ENCODE results near the gene ERVMER34-1.

Gene ERVMER34-1

GRCh38 chr4:52721968-52722815, 29.0 kb downstream of the ERVMER34-1 start:
- DNase-seq (ENCODE audit: insufficient read length, low spot score) = peak; percentile 86
- FAIRE-seq = peak; percentile 44

- FAIRE-seq (no peak), DNase-seq (ENCODE audit: insufficient read length, low spot score) (no peak)
These were observed 33.1 kb downstream of the ERVMER34-1 start for GRCh38 chr4:52718123-52718522.

- DNase-seq (ENCODE audit: insufficient read length, low spot score) (no peak), FAIRE-seq (no peak)
These were observed 34.7 kb downstream of the ERVMER34-1 start for GRCh38 chr4:52716364-52717151.

DNA sequence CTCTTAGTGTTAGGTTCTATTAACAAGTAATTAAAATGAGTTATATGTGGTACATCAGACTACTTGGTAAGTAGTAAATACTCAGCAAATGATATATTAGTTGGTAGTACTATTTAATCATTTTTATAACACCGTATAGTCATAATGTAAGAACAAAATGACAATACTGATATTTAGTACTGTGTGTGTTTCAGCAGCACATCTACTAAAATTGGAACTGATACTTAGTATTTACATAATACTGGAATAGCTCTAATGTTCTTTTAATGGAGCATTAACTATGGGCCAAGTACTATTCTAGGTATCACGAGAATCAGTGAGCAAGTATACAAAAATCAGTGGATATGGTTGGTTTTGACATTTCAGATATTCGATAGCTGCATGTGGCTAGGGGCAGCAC, 35.3 kb downstream of the ERVMER34-1 start:
- DNase-seq (ENCODE audit: insufficient read length, low spot score) = no peak
- FAIRE-seq = no peak

- FAIRE-seq (no peak), DNase-seq (ENCODE audit: insufficient read length, low spot score) (no peak)
These were observed 35.8 kb downstream of the ERVMER34-1 start for GRCh38 chr4:52715255-52715897.

DNA sequence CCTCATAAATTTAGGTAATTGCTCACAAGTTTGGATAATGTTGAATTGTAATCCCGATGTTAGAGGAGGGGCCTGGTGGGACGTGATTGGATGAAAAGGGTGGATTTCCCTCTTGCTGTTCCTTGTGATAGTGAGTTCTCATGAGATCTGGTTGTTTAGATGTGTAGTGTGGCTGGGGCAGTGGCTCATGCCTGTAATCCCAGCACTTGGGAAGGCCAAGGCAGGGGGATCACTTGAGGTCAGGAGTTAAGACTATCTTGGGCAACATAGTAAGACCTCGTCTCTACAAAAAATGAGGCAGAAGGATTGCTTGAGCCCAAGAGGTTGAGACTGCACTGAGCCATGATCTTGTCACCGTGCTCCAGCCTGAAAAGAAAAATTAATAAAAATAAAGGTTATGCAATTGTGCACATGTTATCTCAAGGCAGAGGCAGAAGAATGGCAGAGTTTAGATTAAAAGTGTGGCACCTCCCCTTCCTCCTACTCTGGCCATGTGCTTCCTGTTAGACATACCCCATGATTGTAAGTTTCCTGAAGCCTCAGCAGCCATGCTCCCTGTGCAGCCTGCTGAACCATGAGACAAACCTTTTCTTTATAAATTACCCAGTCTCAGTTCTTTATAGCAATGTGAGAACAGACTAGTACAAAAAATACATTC, 36.5 kb downstream of the ERVMER34-1 start:
- FAIRE-seq (no peak), DNase-seq (ENCODE audit: insufficient read length, low spot score) (no peak)

DNA sequence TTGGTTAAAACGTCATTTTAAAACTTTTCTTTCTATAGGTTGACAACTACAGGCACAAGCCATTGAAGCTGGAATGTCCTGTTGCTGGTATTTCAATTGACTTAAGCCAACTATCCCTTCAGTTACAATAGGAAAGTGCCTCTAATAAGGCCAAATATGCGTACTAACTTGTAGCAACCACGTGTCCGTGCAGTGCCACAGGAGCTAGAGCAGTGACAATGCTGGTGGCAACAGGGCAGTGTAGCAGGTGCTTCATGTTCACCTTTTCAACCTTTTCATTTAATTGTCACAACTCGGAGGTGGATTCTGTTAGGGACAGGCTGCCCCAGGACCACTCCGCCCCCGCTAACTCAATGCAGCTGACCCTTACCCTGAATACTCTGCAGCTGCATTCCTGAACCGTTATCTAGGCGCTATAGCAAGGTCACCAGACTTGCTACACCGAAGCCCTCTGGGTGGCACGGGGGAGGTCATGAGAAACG, 37.7 kb downstream of the ERVMER34-1 start:
- FAIRE-seq = no peak

DNA sequence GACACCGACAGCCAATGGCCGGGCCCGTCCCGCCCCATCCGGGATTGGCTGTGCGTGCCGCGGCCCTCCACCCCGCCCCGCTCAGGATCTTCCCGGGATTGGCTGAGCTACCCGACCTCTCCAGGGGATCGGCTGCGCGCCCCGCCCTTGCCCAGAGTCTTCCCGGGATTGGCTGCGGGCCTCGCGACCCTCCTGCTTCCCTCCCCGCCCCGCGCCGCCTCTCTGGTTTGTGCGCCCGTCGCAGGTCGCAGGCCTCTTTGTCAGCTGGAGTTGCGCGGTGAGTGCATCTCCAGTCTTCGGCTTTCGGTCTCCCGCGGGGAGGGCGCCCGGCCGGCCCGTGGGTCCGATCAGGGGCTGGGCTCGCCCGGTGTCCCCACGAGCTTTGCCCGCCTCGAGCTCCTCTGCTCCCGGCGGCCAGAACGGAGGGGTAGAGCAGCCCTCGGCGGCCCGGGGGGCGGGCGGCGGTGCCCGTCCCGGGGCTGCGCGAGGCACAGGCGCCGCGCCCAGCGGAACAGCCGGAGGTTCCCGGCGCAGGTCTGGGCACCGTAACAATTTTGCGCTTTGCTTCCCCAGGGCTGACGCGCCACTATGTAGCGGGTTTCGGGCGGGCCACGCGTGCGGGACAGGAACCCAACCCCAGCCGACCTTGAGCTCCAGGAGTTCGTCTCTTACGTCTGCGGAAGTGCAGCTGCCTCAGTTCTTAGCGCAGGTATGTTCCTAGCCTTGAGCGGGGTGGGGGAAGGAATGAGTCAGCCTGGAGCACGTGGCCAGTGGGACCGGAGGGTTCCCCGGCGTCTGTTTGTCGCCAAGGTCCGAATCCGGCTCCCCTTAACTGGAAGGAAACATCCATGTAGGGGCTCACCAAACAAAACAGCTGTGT, 38.7 kb downstream of the ERVMER34-1 start:
- FAIRE-seq = peak; percentile 9
- peak; percentile 84 for DNase-seq (ENCODE audit: insufficient read length, low spot score)

More for the DNA sequence above, 37.7 kb downstream of the ERVMER34-1 start:
- DNase-seq (ENCODE audit: insufficient read length, low spot score) = no peak

GRCh38 chr4:52711834-52712250, 39.4 kb downstream of the ERVMER34-1 start:
- DNase-seq (ENCODE audit: insufficient read length, low spot score) = no peak
- no peak for FAIRE-seq

DNA sequence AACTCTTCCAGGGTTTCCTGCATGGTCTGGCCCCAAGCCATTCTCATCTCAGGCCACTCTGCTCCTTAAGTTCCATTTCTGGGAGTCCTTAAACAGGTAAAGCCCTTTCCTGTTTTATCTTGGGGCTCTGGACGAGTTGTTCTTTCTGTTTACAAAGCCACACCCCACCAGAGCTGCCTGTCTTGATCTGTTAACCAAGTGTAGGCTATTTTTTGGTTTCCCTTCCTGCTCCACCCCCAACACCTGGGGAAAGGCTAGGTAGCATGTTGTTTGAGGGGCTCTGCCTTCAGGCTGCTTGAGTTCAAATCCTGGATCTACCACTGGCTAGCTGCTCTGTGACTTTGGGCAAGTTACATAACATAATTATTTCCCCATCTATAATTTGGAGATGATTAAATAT, 40.0 kb downstream of the ERVMER34-1 start:
- FAIRE-seq = no peak
- no peak for DNase-seq (ENCODE audit: insufficient read length, low spot score)

- no peak for FAIRE-seq
- DNase-seq (ENCODE audit: insufficient read length, low spot score) = no peak
These were observed 42.1 kb downstream of the ERVMER34-1 start for GRCh38 chr4:52709155-52709554.

- FAIRE-seq (no peak), DNase-seq (ENCODE audit: insufficient read length, low spot score) (no peak)
These were observed 46.6 kb downstream of the ERVMER34-1 start for GRCh38 chr4:52704661-52705060.

GRCh38 chr4:52704133-52704532, 47.1 kb downstream of the ERVMER34-1 start:
- FAIRE-seq (no peak), DNase-seq (ENCODE audit: insufficient read length, low spot score) (no peak)

DNA sequence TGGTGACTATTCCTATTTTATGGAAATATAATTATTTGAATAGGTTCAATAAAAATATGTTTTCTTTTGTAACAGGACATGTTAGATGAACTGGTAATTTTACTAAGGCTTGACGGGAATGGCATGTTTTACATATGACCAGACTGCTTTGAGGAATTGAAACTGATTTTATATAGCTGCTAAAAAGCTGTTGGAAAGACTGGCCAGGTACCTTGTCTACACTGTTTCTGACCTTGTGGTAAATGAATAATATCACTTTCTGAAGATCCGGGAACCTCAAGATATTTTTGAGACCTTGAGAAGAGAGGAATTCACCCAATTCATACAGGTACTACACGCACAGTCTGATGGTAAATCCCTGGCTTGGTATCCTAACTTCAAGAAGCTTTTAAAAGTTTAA, 50.0 kb downstream of the ERVMER34-1 start:
- FAIRE-seq = no peak

DNA sequence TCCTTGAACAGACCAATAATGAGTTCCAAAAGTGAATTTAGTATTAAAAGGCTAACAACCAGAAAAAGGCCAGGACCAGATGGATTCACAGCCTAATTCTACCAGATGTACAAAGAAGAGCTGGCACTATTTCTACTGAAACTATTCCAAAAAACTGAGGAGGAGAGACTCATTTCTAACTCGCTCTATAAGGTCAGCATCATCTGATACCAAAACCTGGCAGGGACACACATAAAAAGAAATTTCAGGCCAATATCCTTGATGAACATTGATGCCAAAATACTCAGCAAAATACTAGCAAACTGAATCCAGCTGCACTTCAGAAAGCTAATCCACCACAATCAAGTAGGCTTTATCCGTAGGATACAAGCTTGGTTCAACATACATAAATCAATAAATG, 56.3 kb downstream of the ERVMER34-1 start:
- no peak for FAIRE-seq

More for the DNA sequence above, 50.0 kb downstream of the ERVMER34-1 start:
- no peak for DNase-seq (ENCODE audit: insufficient read length, low spot score)

DNA sequence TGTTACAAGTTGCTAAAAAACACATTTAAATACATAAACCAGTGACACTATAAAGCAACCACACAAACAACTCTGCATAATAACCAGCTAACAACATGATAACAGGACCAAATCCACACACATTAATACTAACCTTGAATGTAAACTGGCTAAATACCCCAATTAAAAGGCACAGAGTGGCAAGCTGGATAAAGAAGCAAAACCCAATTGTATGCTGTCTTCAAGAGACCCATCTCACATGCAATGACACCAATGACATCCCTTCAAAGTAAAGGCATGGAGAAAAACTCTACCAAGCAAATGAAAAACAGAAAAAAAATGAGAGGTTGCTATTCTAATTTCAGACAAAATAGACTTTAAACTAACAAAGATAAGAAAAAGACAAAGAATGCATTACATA, 57.7 kb downstream of the ERVMER34-1 start:
- FAIRE-seq (no peak), DNase-seq (ENCODE audit: insufficient read length, low spot score) (no peak)

More for the DNA sequence above, 56.3 kb downstream of the ERVMER34-1 start:
- DNase-seq (ENCODE audit: insufficient read length, low spot score) = no peak

All from HTR-8/SVneo (cell line).